K562 (cell line): Measurements from ENCODE around the gene NPFFR1. TPM values are rescaled to one million over a fixed set of nuclear protein-coding genes. Genes with fewer than 3 reads are reported as not detected.

Experiments used
- BACH1 ChIP-seq: fragments of 200-800 bp; sonication (Bioruptor generic); IDR thresholded peaks from 2 replicates; pipeline ENCODE4 v1.6.1; 2016; ENCODE audit warnings: missing genetic modification characterization, missing compliant biosample characterization
- CREB1 ChIP-seq, 2 experiments: sonication (generic) in 1 of 2; formaldehyde crosslinking in 1 of 2; IDR thresholded peaks; 2 replicates each; pipeline versions ENCODE4 v1.6.1 to v1.8.0; 2012 to 2022; ENCODE audit warnings: inconsistent platforms in 1 of 2, mild to moderate bottlenecking in 1 of 2, missing genetic modification reagents in 1 of 2, moderate library complexity in 1 of 2
- DPF2 ChIP-seq: fragments of 450-650 bp; IDR thresholded peaks from 2 replicates; pipeline ENCODE4 v1.6.1; 2016
- E2F1 ChIP-seq: sonication (generic); formaldehyde crosslinking; IDR thresholded peaks from 2 replicates; pipeline ENCODE4 v1.8.1; 2023; ENCODE audit warnings: mild to moderate bottlenecking, missing genetic modification reagents, moderate library complexity
- ELF2 ChIP-seq: fragments of 250-450 bp; sonication (Bioruptor Pico); IDR thresholded peaks from 2 replicates; pipeline ENCODE4 v1.5.0; 2021; ENCODE audit warnings: mild to moderate bottlenecking
- FOS ChIP-seq: IDR thresholded peaks from 3 replicates; pipeline ENCODE4 v1.6.1; 2011; ENCODE audit not compliant: insufficient read length; ENCODE audit errors: extremely low read depth
- FOSL1 ChIP-seq: fragments of 200-800 bp; sonication (Bioruptor generic); conservative IDR thresholded peaks from 2 replicates; pipeline ENCODE4 v1.6.1; 2016; ENCODE audit warnings: missing genetic modification characterization, missing compliant biosample characterization
- GATAD2B ChIP-seq: fragments of 450-650 bp; IDR thresholded peaks from 2 replicates; pipeline ENCODE4 v1.6.1; 2017; ENCODE audit warnings: mild to moderate bottlenecking, borderline replicate concordance
- HNRNPK ChIP-seq: fragments of 200-400 bp; formaldehyde crosslinking; IDR thresholded peaks from one replicate; pipeline ENCODE4 v1.6.1; 2018; ENCODE audit warnings: mild to moderate bottlenecking, low read depth, low read length; ENCODE audit not compliant: poor library complexity, severe bottlenecking
- LEF1 ChIP-seq: fragments of 450-650 bp; IDR thresholded peaks from 2 replicates; pipeline ENCODE4 v1.6.1; 2016; ENCODE audit warnings: mild to moderate bottlenecking
- MAFF ChIP-seq: IDR thresholded peaks from 2 replicates; pipeline ENCODE4 v1.6.1; 2012; ENCODE audit warnings: low read length, improper control_type of control experiment
- NEUROD1 ChIP-seq: fragments of 150-350 bp; IDR thresholded peaks from 2 replicates; pipeline ENCODE4 v1.6.1; 2014; ENCODE audit warnings: borderline replicate concordance, low read length, low read depth; ENCODE audit not compliant: partially characterized antibody
- NFATC3 ChIP-seq: fragments of 450-650 bp; IDR thresholded peaks from 2 replicates; pipeline ENCODE4 v1.6.1; 2017; ENCODE audit warnings: mild to moderate bottlenecking
- TAF15 ChIP-seq: fragments of 200-400 bp; formaldehyde crosslinking; IDR thresholded peaks from 2 replicates; pipeline ENCODE4 v1.6.1; 2017; ENCODE audit warnings: mild to moderate bottlenecking, low read depth, low read length, moderate library complexity
- TFAP4 ChIP-seq: sonication (generic); formaldehyde crosslinking; IDR thresholded peaks from 2 replicates; pipeline ENCODE4 v1.8.0; 2022; ENCODE audit warnings: missing genetic modification reagents, mild to moderate bottlenecking, moderate library complexity, borderline replicate concordance
- TRIM28 ChIP-seq: fragments of 450-650 bp; IDR thresholded peaks from 2 replicates; pipeline ENCODE4 v1.6.1; 2017
- ZNF318 ChIP-seq, 2 experiments: fragments of 450-650 bp; IDR thresholded peaks; 2 replicates each; pipeline ENCODE4 v1.6.1; 2016; ENCODE audit warnings: mild to moderate bottlenecking in 2 of 2, borderline replicate concordance in 1 of 2, low read depth in 1 of 2, moderate library complexity in 1 of 2
- polyA plus RNA-seq, 8 experiments: library from polyadenylated mRNA; depleted of rRNA in 4 of 8; stranded (reverse) in 5 of 8; unstranded in 3 of 8; fragments of >200 nt; fragmentation: Nextera tagmentation in 2 of 8; fragmentation: Illumina TruSeq in 1 of 8; extraction: Ambion mirVana in 2 of 8; extraction: Trizol in 1 of 8; gene quantifications; 2 replicates each; pipeline versions ENCODE4 v1.2.1 to v1.2.3, GENCODE V29; 2011 to 2014; ENCODE audit warnings: inconsistent platforms in 1 of 8, missing spikeins in 1 of 8
- total RNA-seq, 7 experiments: library from RNA; depleted of rRNA in 6 of 7; stranded (reverse); fragments of >200 nt in 6 of 7; fragmentation: Illumina TruSeq in 2 of 7; extraction: Trizol in 2 of 7; gene quantifications; 2 replicates each; pipeline versions ENCODE4 v1.2.1 to v1.2.3, GENCODE V29; 2011 to 2021; ENCODE audit warnings: low replicate concordance in 1 of 7

Gene NPFFR1
- total and polyA plus RNA-seq, 9 of the 15 experiments (the other 6 are each of a cell fraction or from before 2014, with no cell fraction given) = under 0.01 TPM; not detected in 8

- TF ChIP-seq ZNF318 (IDR thresholded peaks at IDR 0.05; ENCODE audit: borderline replicate concordance in 1 of 2, low read depth in 1 of 2) = peak in 1 of 2 experiments; percentile 73; a peak in 1 of 4 replicates
- 0 out of 2 replicates have a peak, but pooled peaks have one; percentile 20 for TF ChIP-seq ELF2
- no peak for TF ChIP-seq CREB1 (IDR thresholded peaks at IDR 0.05)
- TF ChIP-seq CREB1 (CRISPR knock-in tag; IDR thresholded peaks at IDR 0.05) = peak; percentile 35; the same call in 1 of the 2 replicates
- TF ChIP-seq MAFF = peak; percentile 24; the same call in 1 of the 2 replicates
- TF ChIP-seq HNRNPK = no peak
- peak; percentile 98 for TF ChIP-seq FOSL1 (tag)
- TF ChIP-seq LEF1 = peak; percentile 61; the same call in 1 of the 2 replicates
- 0 out of 2 replicates have a peak, but pooled peaks have one; percentile 61 for TF ChIP-seq NFATC3
- TF ChIP-seq TFAP4 (CRISPR knock-in tag) = peak; percentile 98
- peak; percentile 94 for TF ChIP-seq DPF2
- peak; percentile 45 for TF ChIP-seq NEUROD1
- TF ChIP-seq TAF15 = no peak
- TF ChIP-seq GATAD2B = no peak
- TF ChIP-seq TRIM28 = peak; percentile 61; the same call in 1 of the 2 replicates
- TF ChIP-seq BACH1 = 0 out of 2 replicates have a peak, but pooled peaks have one; percentile 60
- peak; percentile 39 for TF ChIP-seq FOS
- TF ChIP-seq E2F1 (CRISPR knock-in tag) = 0 out of 2 replicates have a peak, but pooled peaks have one; percentile 19
Observed at GRCh38 chr10:70331486-70332268, 47.9 kb upstream of the NPFFR1 start (continued).
